Measurements from ENCODE around the gene ARL8A. TPM values are rescaled to one million over a fixed set of nuclear protein-coding genes. Genes with fewer than 3 reads are reported as not detected.

ARL8A gene
- total RNA-seq, 6 experiments from 2014 or later = 44.6 to 60.7 (median 48.6) TPM

DNA sequence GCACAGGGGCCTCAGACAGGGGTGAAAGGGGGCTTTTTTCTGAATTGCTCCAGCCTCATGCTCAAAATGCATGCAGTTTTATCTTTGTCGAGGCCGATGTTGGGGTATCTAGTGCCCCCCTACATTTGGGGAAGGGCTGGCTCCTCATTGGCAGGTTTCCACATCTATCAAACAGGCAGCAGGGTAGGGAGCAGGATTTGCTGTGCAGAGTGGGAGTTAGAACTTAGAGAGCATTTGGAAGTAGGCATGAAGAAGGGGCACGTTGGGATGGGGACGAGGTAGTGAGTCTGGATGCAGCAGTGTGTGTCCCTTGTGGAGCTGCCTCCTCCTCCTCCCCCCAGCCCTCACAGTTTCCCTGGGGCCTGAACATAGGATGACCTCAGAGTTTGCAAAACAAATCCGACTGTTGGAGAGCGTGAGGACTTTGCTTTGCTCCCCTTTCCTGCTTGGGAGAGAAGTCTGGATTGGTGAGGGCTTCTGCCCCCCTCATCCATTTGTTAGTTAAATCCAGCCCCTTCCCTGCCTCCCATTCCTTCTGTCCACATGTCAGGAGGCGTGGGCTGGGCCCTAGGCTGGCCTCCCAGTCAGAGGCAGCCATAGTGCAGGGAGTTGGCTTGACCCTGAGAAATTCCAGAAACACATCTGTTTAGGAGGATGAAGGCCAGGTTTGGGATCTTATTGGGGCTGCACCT, 58.7 kb downstream of the ARL8A start:
- Mint-ChIP-seq H3K9me3 (no peaks in the 10 kb centered on the region), H3K4me3 (no peak overlapping the region), H3K27me3 (ENCODE audit: insufficient read depth) (peaks cover 24% of the 10 kb centered on the region), H3K27ac (no peak overlapping the region), H3K36me3 (ENCODE audit: low read depth) (no peaks in the 10 kb centered on the region), H3K4me1 (ENCODE audit: low read depth) (0 out of 2 replicates have a peak, but pooled peaks cover 6% of the 10 kb centered on the region)
- TF ChIP-seq, protein P1, sequence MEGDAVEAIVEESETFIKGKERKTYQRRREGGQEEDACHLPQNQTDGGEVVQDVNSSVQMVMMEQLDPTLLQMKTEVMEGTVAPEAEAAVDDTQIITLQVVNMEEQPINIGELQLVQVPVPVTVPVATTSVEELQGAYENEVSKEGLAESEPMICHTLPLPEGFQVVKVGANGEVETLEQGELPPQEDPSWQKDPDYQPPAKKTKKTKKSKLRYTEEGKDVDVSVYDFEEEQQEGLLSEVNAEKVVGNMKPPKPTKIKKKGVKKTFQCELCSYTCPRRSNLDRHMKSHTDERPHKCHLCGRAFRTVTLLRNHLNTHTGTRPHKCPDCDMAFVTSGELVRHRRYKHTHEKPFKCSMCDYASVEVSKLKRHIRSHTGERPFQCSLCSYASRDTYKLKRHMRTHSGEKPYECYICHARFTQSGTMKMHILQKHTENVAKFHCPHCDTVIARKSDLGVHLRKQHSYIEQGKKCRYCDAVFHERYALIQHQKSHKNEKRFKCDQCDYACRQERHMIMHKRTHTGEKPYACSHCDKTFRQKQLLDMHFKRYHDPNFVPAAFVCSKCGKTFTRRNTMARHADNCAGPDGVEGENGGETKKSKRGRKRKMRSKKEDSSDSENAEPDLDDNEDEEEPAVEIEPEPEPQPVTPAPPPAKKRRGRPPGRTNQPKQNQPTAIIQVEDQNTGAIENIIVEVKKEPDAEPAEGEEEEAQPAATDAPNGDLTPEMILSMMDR (IDR thresholded peaks at IDR 0.05) = no peak
- DNase-seq = no peak

- Mint-ChIP-seq H3K27me3 (ENCODE audit: insufficient read depth) (peaks cover 21% of the 10 kb centered on the region), H3K4me3 (no peak overlapping the region), H3K36me3 (ENCODE audit: low read depth) (no peaks in the 10 kb centered on the region), H3K27ac (no peak overlapping the region), H3K4me1 (ENCODE audit: low read depth) (0 out of 2 replicates have a peak, but pooled peaks cover 6% of the 10 kb centered on the region), H3K9me3 (no peaks in the 10 kb centered on the region)
- no peak for DNase-seq
- TF ChIP-seq, protein P1 (IDR thresholded peaks at IDR 0.05) = no peak
Measured at GRCh38 chr1:202084791-202085681, 59.5 kb downstream of the ARL8A start.

Other genes starting within 250 kb of the ARL8A start
- gene LMOD1, start 198.2 kb downstream of the ARL8A start, total RNA-seq (2021; fragmentation: NEBNext Ultra II Directional; extraction: Animal tissue kit (Norgen Biotek cat#: 25700)) = 10 to 100 TPM; 19.0 to 37.4 (median 36.5) TPM
- gene TIMM17A, start 189.2 kb downstream of the ARL8A start, total RNA-seq (2021; fragmentation: NEBNext Ultra II Directional; extraction: Animal tissue kit (Norgen Biotek cat#: 25700)) = 100 to 1,000 TPM; 114 to 128 (median 122) TPM
- gene RNPEP, start 162.1 kb downstream of the ARL8A start, total RNA-seq (2021; fragmentation: NEBNext Ultra II Directional; extraction: Animal tissue kit (Norgen Biotek cat#: 25700)) = 10 to 100 TPM; 66.6 to 82.5 (median 76.4) TPM
- under 1 TPM in 2 of 6 experiments, not detected in 4; 0.09 TPM for gene ELF3, start 134.2 kb downstream of the ARL8A start, total RNA-seq (2021; fragmentation: NEBNext Ultra II Directional; extraction: Animal tissue kit (Norgen Biotek cat#: 25700))
- gene GPR37L1, start 21.8 kb downstream of the ARL8A start, total RNA-seq (2021; fragmentation: NEBNext Ultra II Directional; extraction: Animal tissue kit (Norgen Biotek cat#: 25700)) = not detected
- not detected for gene PTPN7, start 15.9 kb upstream of the ARL8A start, total RNA-seq (2021; fragmentation: NEBNext Ultra II Directional; extraction: Animal tissue kit (Norgen Biotek cat#: 25700))
- not detected for gene LGR6, start 49.1 kb upstream of the ARL8A start, total RNA-seq (2021; fragmentation: NEBNext Ultra II Directional; extraction: Animal tissue kit (Norgen Biotek cat#: 25700))
- 10 to 100 TPM; 17.5 to 47.5 (median 40.3) TPM for gene UBE2T, start 197.2 kb upstream of the ARL8A start, total RNA-seq (2021; fragmentation: NEBNext Ultra II Directional; extraction: Animal tissue kit (Norgen Biotek cat#: 25700))
- 1 to 10 TPM; 5.3 to 9.9 (median 6.9) TPM for gene PPP1R12B, start 204.0 kb upstream of the ARL8A start, total RNA-seq (2021; fragmentation: NEBNext Ultra II Directional; extraction: Animal tissue kit (Norgen Biotek cat#: 25700))

Measured in HFFc6 (cell line).